GM21723 (cell line): ENCODE measurements around the gene PAK6.

ENCODE experiments used
- ATAC-seq: cut with Tn5 transposase; IDR thresholded peaks from one replicate; pipeline ENCODE4 v1.9.1; 2021; ENCODE audit warnings: mild to moderate bottlenecking, moderate library complexity; ENCODE audit not compliant: unreplicated experiment

The PAK6 gene

GRCh38 chr15:40241269-40242212 lies 2.7 kb downstream of the PAK6 start:
- ATAC-seq = no peak

- no peak for ATAC-seq
These were observed 3.3 kb downstream of the PAK6 start for GRCh38 chr15:40242213-40242599.

DNA sequence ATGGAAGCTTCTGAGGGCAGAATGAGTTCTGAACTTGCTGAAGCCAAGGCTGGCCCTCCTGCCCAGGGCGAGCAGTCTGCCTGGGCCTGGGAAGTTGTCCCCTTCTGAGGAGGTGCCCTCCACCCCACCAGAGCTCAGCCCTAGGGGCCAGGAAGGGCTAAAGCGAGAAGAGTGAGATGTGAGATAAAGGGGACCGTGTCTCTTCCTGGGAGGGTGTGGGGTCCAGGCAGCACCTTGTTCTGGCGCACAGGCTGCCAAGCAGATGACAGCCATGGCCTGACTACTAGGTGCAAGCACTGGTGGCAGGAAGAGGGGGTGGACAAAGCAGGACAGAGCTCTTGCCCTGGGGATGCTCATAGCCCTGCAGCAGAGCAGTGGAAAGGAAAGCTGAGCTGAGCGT lies 3.7 kb downstream of the PAK6 start:
- ATAC-seq = no peak

GRCh38 chr15:40243126-40243810 lies 4.4 kb downstream of the PAK6 start:
- no peak for ATAC-seq

- ATAC-seq = no peak
These were observed 6.2 kb downstream of the PAK6 start for GRCh38 chr15:40244961-40245523.

DNA sequence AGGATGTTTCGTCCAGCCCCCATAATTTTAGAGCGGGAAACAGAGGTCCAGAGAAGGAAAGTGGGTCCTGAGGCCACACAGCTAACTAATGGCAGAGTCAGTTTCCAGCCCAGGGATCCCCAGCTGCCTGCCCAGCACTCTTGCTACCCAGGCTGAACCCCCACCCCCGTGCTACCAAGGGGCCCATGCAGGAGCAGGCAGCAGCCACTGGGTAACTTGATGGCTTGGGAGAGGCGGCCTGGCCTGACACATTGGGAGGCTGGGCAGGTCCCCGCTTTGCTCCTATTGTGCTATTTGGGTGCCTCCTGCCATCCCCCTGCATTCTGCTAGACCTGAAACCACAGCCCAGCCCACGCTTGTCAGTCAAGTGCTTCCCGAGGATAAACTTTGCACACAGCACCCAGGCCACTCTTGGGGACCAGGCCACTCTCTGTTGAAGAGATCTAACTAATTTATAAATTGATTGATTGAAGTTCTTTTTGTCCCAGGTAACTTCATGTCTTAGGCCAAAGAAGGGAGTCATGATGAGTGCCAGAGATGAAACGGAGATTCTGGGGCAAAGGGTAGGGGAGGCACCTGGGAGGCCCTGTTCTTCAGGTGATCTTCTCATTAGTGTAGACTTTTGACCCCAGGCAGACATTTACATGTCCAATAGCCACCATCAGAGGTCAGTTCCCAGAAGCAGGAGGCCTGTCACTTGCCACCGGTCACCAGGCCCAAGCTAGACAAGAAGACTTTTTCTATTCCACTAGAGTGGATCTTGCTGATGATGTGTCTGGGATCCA lies 7.0 kb downstream of the PAK6 start:
- no peak for ATAC-seq

GRCh38 chr15:40246496-40247280 lies 7.8 kb downstream of the PAK6 start:
- ATAC-seq = no peak

DNA sequence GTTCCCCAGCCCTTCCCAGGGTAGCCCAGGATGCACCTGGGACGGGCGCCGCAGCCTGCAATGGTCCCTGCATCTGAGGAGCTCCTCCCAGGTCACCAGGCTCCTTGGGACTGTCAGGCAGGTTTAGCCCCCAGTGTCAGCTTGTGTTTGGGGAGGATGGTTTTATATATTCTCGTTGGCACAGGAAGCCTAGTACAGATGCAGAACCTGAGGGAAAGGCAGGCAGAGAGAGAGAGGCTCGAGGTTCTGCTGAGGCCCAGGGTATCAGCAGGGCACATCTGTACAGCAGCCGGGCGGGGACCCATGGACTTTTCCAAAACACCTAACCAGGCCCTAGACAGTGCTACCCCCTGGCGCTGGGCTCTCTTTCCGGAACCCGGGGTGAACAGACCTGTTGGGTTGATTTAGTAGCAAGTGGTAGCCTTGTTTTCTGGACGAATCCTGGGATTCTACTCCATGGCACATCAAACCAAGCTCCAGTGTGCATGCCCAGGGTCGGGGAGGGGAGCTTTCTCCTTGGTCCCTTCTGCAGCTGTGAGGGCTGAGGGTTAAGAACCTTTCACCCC lies 8.6 kb downstream of the PAK6 start:
- ATAC-seq = no peak

DNA sequence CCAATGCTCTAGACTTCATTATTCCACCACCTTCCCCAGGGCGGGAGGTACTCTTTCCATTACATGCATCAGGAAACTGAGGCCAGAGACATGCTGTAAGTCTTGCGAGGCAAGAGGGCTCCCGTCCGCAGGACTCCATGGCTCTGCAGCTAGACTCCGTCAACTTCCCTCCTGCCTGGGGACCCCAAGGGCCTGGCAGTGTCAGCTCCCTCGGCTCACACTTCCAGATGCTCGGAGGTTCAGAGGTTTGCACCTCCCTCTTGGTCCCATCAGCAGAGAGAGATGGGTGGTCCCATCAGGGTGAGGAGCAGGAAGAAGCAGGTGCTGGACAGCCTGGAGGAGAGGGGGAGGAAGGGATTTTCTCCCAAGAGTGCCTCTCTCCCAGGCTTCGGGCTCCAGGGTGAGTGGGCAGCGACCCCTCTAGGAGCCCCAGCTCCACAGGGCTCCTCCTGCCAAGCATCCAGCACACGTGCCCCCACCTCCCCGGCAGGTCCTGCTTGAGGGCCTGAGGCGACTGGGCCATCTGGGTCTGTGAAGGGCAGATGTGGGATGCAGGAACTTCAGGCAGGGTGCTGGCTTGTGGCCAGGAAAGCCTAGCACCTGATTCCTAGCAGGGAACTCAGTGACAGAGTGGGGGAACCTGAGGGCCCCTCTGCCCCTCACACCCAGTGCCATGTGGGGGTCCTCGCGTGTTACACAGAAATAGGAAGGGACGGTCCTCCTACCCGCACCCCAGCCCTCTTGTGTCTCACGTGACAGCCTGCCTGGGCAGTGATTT lies 9.3 kb downstream of the PAK6 start:
- ATAC-seq = no peak

GRCh38 chr15:40249477-40250303 lies 10.8 kb downstream of the PAK6 start:
- no peak for ATAC-seq

GRCh38 chr15:40250304-40250656 lies 11.4 kb downstream of the PAK6 start:
- no peak for ATAC-seq

GRCh38 chr15:40250771-40251483 lies 12.1 kb downstream of the PAK6 start:
- no peak for ATAC-seq

DNA sequence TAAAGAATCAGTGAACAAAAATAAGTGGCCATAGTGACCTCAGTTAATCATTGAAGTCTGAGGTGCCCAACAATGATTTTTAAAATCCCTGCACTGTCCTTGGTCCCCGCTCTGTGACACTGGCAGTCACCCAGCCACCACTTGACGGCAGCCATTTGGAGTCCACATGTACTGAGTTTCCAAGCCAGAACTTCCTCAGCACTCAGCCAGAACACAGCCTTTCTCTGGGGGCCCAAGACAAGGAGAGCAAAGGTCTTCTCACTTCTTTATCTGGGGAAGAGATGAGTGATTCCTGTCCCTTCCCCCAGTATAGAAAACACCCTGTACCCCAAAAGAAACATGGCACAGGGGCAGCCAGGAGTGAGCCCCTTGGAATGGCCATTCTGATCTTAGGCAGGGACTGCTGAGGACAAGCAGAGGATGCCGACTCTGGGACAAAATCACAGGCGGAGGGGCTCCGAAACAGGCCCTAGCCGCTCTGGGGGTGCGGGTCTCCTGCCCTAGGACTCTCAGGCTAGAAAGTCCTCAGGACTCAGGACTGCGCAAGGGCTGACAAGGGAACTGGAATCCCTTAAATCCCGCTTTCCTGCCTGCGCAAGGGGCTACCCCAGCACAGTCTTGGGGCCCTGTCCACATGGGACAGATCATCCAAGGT lies 12.8 kb downstream of the PAK6 start:
- no peak for ATAC-seq

DNA sequence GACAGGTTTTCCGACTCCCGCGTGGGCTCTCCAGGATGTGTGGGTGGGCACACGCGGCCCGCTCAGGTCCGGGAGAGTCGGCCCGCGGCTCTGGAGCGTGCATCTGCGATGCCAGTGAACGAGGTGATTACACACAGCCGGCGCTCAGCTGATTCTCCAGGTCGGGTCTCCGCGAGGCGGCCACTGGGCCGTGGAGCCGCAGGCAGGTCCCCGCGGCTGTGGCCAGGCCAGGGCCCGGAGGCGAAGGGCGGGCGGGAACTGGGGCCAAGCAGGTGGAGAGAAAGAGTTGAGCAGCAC lies 13.2 kb downstream of the PAK6 start:
- ATAC-seq = no peak

DNA sequence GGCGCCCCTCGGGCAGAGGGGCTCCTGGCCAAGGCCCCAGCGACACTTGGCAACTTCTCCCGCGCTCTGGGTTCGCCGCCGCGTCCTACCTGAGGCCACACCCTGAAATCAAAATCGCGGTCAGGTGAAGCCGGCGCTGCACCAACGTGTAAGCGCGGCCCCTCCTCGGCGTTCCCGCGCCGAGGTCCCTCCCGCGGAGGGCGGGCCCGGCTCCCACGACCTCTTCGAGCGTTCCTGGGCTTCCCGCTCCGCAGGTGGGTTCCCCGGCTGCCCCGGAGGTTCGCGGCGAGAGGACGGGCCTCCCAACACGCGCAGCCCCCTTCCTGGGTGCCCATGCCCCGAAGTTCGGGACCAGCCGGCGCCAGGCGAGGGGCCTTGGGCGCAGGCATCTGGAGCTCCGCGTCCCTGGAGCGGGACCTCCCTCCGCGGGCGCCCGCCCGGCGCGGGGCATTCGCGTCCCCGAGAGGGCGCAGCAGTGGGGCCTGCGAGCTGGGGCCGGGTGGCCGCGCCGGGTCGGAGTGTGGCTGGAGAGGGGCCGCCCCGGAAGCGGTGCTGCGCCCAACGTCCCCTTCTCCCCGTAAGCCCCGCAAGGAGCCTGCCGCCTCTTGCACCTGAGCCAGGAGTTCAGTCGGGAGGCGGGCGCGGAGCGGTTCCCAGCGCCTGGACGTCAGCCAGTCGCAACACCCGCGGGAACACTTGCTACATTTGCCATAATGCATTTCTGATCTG lies 13.7 kb downstream of the PAK6 start:
- no peak for ATAC-seq

DNA sequence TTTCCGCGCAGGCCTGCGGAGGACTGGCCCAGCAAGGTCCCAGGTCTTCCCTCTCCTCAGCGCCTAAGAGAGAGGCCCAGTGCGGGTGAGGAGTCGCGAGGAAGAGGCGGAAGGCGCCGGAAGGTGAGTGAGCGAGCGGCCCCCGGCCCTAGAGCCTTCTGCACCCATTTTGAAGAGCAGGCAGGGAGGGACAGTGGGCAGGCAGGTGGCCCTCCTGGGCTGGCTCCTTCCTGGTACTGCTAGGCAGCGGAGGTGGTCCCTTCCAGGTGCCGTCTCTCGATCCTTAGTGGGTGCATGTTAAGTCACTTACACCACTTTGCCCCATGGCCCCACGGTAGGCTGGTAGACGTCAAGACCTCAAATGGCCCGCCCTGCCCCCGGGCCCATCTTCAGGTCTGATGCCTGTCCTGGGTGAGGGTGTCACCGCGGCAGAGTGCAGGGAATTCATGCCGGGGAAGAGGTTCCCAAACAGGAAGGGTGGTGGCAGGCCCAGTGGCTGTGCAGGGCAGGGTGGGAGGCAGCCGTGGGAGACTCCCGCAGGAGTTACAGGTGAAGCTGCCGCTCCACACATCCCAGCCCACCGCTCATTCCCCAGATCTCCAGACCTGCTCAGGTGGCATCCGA lies 14.4 kb downstream of the PAK6 start:
- ATAC-seq = no peak
